Uterus (tissue), 2 donors: ENCODE results near the gene KIAA1217.

Experiments
- POLR2A ChIP-seq, 2 donors: fragments of 450-650 bp; IDR thresholded peaks; one replicate each; pipeline ENCODE4 v1.6.1; 2016; ENCODE audit warnings: antibody characterized with exemption in 2 of 2, mild to moderate bottlenecking in 1 of 2, moderate library complexity in 1 of 2
- TF ChIP-seq, protein P1 (sequence below), 4 experiments: fragments of 200-600 bp in 2 of 4; fragments of 450-650 bp in 2 of 4; sonication (generic) in 2 of 4; IDR thresholded peaks; one replicate each; pipeline ENCODE4 v1.5.1; 2016 to 2019; ENCODE audit warnings: antibody characterized with exemption in 4 of 4, mild to moderate bottlenecking in 2 of 4, moderate library complexity in 1 of 4

DNA sequence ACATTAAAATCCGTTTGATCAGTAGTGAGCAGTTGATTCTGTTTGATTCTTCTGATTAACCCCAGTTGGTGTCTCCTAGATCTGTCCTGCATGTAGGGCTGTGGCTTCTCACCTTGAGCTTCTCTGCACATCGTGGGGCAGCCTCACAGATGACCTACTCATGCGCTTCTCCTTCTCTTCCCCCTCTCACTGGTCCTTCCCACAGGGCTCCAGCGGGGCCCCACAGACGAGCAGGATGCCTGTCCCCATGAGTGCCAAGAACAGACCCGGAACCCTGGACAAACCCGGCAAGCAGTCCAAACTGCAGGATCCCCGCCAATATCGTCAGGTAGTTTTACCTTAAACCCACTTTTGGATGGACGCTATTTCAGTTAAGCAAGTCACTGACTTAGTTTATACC is 335.8 kb downstream of the KIAA1217 start:
- TF ChIP-seq, protein P1, sequence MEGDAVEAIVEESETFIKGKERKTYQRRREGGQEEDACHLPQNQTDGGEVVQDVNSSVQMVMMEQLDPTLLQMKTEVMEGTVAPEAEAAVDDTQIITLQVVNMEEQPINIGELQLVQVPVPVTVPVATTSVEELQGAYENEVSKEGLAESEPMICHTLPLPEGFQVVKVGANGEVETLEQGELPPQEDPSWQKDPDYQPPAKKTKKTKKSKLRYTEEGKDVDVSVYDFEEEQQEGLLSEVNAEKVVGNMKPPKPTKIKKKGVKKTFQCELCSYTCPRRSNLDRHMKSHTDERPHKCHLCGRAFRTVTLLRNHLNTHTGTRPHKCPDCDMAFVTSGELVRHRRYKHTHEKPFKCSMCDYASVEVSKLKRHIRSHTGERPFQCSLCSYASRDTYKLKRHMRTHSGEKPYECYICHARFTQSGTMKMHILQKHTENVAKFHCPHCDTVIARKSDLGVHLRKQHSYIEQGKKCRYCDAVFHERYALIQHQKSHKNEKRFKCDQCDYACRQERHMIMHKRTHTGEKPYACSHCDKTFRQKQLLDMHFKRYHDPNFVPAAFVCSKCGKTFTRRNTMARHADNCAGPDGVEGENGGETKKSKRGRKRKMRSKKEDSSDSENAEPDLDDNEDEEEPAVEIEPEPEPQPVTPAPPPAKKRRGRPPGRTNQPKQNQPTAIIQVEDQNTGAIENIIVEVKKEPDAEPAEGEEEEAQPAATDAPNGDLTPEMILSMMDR (IDR thresholded peaks at IDR 0.05): no peak
- no peak for TF ChIP-seq POLR2A (IDR thresholded peaks at IDR 0.05)
